ENCODE results near the gene KCNH4. TPM values are rescaled to one million over a fixed set of nuclear protein-coding genes. Genes with fewer than 3 reads are reported as not detected.

Gene KCNH4
- total and polyA plus RNA-seq, 4 donors: 0.01 TPM; not detected in 3

- DNase-seq (ENCODE audit: low spot score): no peak
- no peak overlapping the region for H3K27ac ChIP-seq (ENCODE audit: low read depth in 1 of 2, low read length in 2 of 2)
- H3K4me1 ChIP-seq (ENCODE audit: control insufficient read depth in 4 of 4, insufficient read depth in 4 of 4, low read length in 3 of 4): no peaks in the 10 kb centered on the region
- H3K36me3 ChIP-seq (ENCODE audit: control insufficient read depth in 4 of 4, insufficient read depth in 3 of 4, low read depth in 1 of 4, low read length in 3 of 4): peaks cover 5 to 25% (median 12%) of the 10 kb centered on the region in 4 donors
- no peak for TF ChIP-seq CTCF (IDR thresholded peaks at IDR 0.05; ENCODE audit: low read depth, low read length, missing input control)
- TF ChIP-seq SP1 (IDR thresholded peaks at IDR 0.05): no peak
- TF ChIP-seq NR2F2 (IDR thresholded peaks at IDR 0.05): no peak
- no peak for TF ChIP-seq EGR1 (IDR thresholded peaks at IDR 0.05; ENCODE audit: low read depth in 2 of 2)
- TF ChIP-seq YY1 (IDR thresholded peaks at IDR 0.05): no peak
- TF ChIP-seq TAF1 (conservative IDR thresholded peaks at IDR 0.05): no peak
- no peak for TF ChIP-seq REST (IDR thresholded peaks at IDR 0.05)
- TF ChIP-seq ZBTB33 (IDR thresholded peaks at IDR 0.05): no peak
- no peak for TF ChIP-seq JUND (IDR thresholded peaks at IDR 0.05)
- no peak for TF ChIP-seq GABPA (IDR thresholded peaks at IDR 0.05 in 1 of 2, conservative IDR thresholded peaks at IDR 0.05 in 1 of 2)
- TF ChIP-seq HNF4G (IDR thresholded peaks at IDR 0.05): no peak
- no peak for TF ChIP-seq FOXA1 (IDR thresholded peaks at IDR 0.05)
- no peak for TF ChIP-seq ATF3 (IDR thresholded peaks at IDR 0.05)
- TF ChIP-seq FOXA2 (IDR thresholded peaks at IDR 0.05): no peak
- TF ChIP-seq RAD21 (IDR thresholded peaks at IDR 0.05): no peak
- TF ChIP-seq RXRA (IDR thresholded peaks at IDR 0.05): no peak
- TF ChIP-seq MAX (IDR thresholded peaks at IDR 0.05): no peak
- no peak for TF ChIP-seq HNF4A (conservative IDR thresholded peaks at IDR 0.05)
- no peaks in the 10 kb centered on the region for H3K27me3 ChIP-seq (ENCODE audit: control insufficient read depth in 4 of 4, insufficient read depth in 4 of 4, low read length in 3 of 4)
- no peaks in the 10 kb centered on the region for H3K9me3 ChIP-seq (ENCODE audit: control insufficient read depth in 4 of 4, low read length in 3 of 4)
- H3K9ac ChIP-seq (ENCODE audit: low read depth in 1 of 2, low read length in 2 of 2): no peak overlapping the region
- no peak overlapping the region for H3K4me3 ChIP-seq (ENCODE audit: low read depth in 1 of 3, low read length in 3 of 3)
- WGBS: 98% methylated on average over 6 of the region's 6 CpGs
Observed at GRCh38 chr17:42224651-42225050, 43.7 kb upstream of the KCNH4 start.
